OCI-LY1 (cell line): Measurements from ENCODE around the gene THRA.
A peak's percentile ranks its signal among the peaks of the same experiment; 100 is the strongest.

Experiments
- H2AFZ ChIP-seq: fragments of 200-600 bp; sonication (generic), shearing (Covaris generic); 2 replicates; pipeline ENCODE4 v1.6.0; 2014; ENCODE audit warnings: antibody characterized with exemption, mild to moderate bottlenecking, low read length
- H3F3A ChIP-seq: fragments of 200-600 bp; sonication (generic), shearing (Covaris generic); 2 replicates; pipeline ENCODE4 v1.6.0; 2014; ENCODE audit warnings: mild to moderate bottlenecking, antibody characterized with exemption, low read length, moderate library complexity; ENCODE audit not compliant: insufficient read depth
- H3K27ac ChIP-seq: fragments of 200-600 bp; sonication (generic); 2 replicates; pipeline ENCODE4 v1.5.1; 2014; ENCODE audit warnings: low read length, mixed run types, mild to moderate bottlenecking, low read depth; ENCODE audit not compliant: poor library complexity, severe bottlenecking
- H3K27me3 ChIP-seq: fragments of 200-600 bp; sonication (generic); 2 replicates; pipeline ENCODE4 v1.6.0; 2014; ENCODE audit warnings: antibody characterized with exemption, mild to moderate bottlenecking, low read length, moderate library complexity; ENCODE audit not compliant: insufficient read depth
- H3K36me3 ChIP-seq: fragments of 200-600 bp; sonication (generic); 2 replicates; pipeline ENCODE4 v1.6.1; 2014; ENCODE audit warnings: mild to moderate bottlenecking, antibody characterized with exemption, low read length, moderate library complexity, mixed read lengths; ENCODE audit not compliant: insufficient read depth
- H3K4me1 ChIP-seq: fragments of 200-600 bp; sonication (generic); 2 replicates; pipeline ENCODE4 v1.5.1; 2014; ENCODE audit warnings: mild to moderate bottlenecking, low read length, moderate library complexity; ENCODE audit not compliant: insufficient read depth, severe bottlenecking
- H3K4me2 ChIP-seq: fragments of 200-600 bp; sonication (generic), shearing (Covaris generic); 2 replicates; pipeline ENCODE4 v1.6.1; 2014; ENCODE audit warnings: low read length
- H3K4me3 ChIP-seq: fragments of 200-600 bp; sonication (generic); 2 replicates; pipeline ENCODE4 v1.5.1; 2014; ENCODE audit warnings: low read length, low read depth, mild to moderate bottlenecking, mixed read lengths; ENCODE audit not compliant: poor library complexity, severe bottlenecking
- H3K79me2 ChIP-seq: fragments of 200-600 bp; shearing (Covaris generic); 2 replicates; pipeline ENCODE4 v1.6.1; 2016; ENCODE audit warnings: mixed run types, low read length, mixed read lengths; ENCODE audit not compliant: insufficient read depth
- H3K9ac ChIP-seq: fragments of 200-600 bp; sonication (generic), shearing (Covaris generic); 2 replicates; pipeline ENCODE4 v1.6.1; 2014; ENCODE audit warnings: mild to moderate bottlenecking, low read length, mixed read lengths
- H3K9me2 ChIP-seq: fragments of 200-600 bp; sonication (generic), shearing (Covaris generic); 2 replicates; pipeline ENCODE4 v1.6.1; 2014; ENCODE audit warnings: low read depth, mild to moderate bottlenecking, low read length, mixed read lengths
- H3K9me3 ChIP-seq: fragments of 200-600 bp; shearing (Covaris generic); 2 replicates; pipeline ENCODE4 v1.6.1; 2014; ENCODE audit warnings: low read length, mixed read lengths
- H4K20me1 ChIP-seq: fragments of 200-600 bp; sonication (generic), shearing (Covaris generic); 2 replicates; pipeline ENCODE4 v1.6.0; 2016; ENCODE audit warnings: mild to moderate bottlenecking, low read length; ENCODE audit not compliant: insufficient read depth
- CTCF ChIP-seq: fragments of 200-600 bp; sonication (generic), shearing (Covaris generic); IDR thresholded peaks from 2 replicates; pipeline ENCODE4 v1.5.1; 2017; ENCODE audit warnings: mild to moderate bottlenecking, antibody characterized with exemption, low read length, moderate library complexity, mixed read lengths
- EZH2 ChIP-seq: fragments of 200-600 bp; sonication (generic), shearing (Covaris generic); IDR thresholded peaks from 2 replicates; pipeline ENCODE4 v1.8.0; 2017; ENCODE audit warnings: borderline replicate concordance, mixed run types, mild to moderate bottlenecking, antibody characterized with exemption, low read length, moderate library complexity, mixed read lengths

THRA gene

GRCh38 chr17:40060887-40061608 is 1.7 kb upstream of the THRA start:
- no peak overlapping the region for H3K9ac ChIP-seq
- H3K9me3 ChIP-seq, result no peaks in the 10 kb centered on the region
- no peak for TF ChIP-seq EZH2
- no peak for TF ChIP-seq CTCF

GRCh38 chr17:40061609-40062038 is 1.1 kb upstream of the THRA start:
- Histone ChIP-seq H4K20me1 (no peaks in the 10 kb centered on the region), H3F3A (no peaks in the 10 kb centered on the region), H2AFZ (no peak overlapping the region), H3K9me3 (no peaks in the 10 kb centered on the region), H3K27ac (no peak overlapping the region), H3K9me2 (no peaks in the 10 kb centered on the region), H3K27me3 (peaks cover 9% of the 10 kb centered on the region), H3K4me1 (peaks cover 30% of the 10 kb centered on the region), H3K79me2 (no peaks in the 10 kb centered on the region), H3K36me3 (no peaks in the 10 kb centered on the region), H3K4me2 (peak overlapping the region; percentile 78; the same call in 1 of the 2 replicates), H3K9ac (no peak overlapping the region; the same call in 1 of the 2 replicates), H3K4me3 (no peak overlapping the region)
- no peak for TF ChIP-seq CTCF
- TF ChIP-seq EZH2, result no peak

More at GRCh38 chr17:40060887-40061608, 1.7 kb upstream of the THRA start:
- Histone ChIP-seq H4K20me1 (no peaks in the 10 kb centered on the region), H3K4me2 (no peak overlapping the region), H3K27me3 (peaks cover 9% of the 10 kb centered on the region), H3K4me1 (peaks cover 30% of the 10 kb centered on the region), H3K9me2 (no peaks in the 10 kb centered on the region), H3K27ac (no peak overlapping the region), H2AFZ (no peak overlapping the region), H3F3A (no peaks in the 10 kb centered on the region), H3K79me2 (no peaks in the 10 kb centered on the region), H3K4me3 (no peak overlapping the region), H3K36me3 (no peaks in the 10 kb centered on the region)

- Histone ChIP-seq H2AFZ (0 out of 2 replicates have a peak overlapping the region, but pooled peaks have one; percentile 26), H3K79me2 (no peaks in the 10 kb centered on the region)
- TF ChIP-seq EZH2, result no peak
- no peak for TF ChIP-seq CTCF
Observed at GRCh38 chr17:40063187-40063771, 514 bp downstream of the THRA start.

More at GRCh38 chr17:40063187-40063771, 514 bp downstream of the THRA start:
- Histone ChIP-seq H3F3A (no peaks in the 10 kb centered on the region), H3K4me3 (peak overlapping the region; percentile 86), H3K27me3 (peaks cover 9% of the 10 kb centered on the region), H3K4me2 (peak overlapping the region; percentile 82), H3K9ac (peak overlapping the region; percentile 85), H3K36me3 (no peaks in the 10 kb centered on the region), H3K9me3 (no peaks in the 10 kb centered on the region), H3K27ac (no peak overlapping the region), H3K4me1 (peaks cover 33% of the 10 kb centered on the region), H3K9me2 (no peaks in the 10 kb centered on the region), H4K20me1 (no peaks in the 10 kb centered on the region)
